HG03520 (cell line): ENCODE data around the gene TTN.
"Not testable (repeated sequence)": the region's sequence is repeated elsewhere in the genome, so short reads cannot be mapped to it uniquely, and the experiment has no call there.

Experiments used
- ATAC-seq: cut with Tn5 transposase; IDR thresholded peaks from one replicate; pipeline ENCODE4 v1.9.1; 2021; ENCODE audit warnings: mild to moderate bottlenecking, moderate library complexity; ENCODE audit not compliant: unreplicated experiment

Gene TTN

DNA sequence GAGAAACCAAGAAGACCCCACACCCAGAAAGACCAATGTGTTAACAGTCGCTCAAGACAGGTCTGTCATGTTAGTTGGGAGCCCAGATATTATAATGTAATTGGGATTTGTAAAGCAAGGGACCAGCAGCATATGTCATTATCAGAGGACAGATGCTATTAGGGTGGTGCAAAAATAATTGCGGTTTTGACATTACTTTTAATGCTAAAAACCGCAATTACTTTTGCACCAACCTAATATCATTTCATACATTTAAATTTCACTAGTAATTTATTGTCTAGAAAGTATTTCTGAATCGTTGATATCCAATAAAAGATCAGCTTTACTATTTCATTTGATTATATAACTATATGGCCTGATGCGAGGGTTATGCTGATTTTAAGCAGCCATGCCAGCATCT is 131.2 kb downstream of the TTN start:
- no peak for ATAC-seq

DNA sequence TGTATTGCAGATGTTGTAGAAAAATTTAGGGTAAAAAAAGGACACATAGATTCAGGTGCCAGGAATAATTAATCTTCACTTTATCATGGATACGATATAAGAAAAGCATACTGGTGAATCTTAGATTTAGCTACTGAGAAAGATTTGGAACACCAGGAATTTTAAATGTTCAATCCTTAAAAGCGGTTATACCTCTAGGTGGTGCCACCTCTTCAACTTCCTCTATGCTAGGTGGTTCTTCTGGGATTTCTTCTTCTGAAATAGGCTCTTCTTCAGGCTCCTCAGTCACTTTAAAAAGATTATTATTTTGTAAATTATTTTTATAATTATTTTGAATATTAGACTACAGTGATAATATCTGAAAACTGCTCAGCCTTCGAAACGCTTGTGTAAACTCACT is 133.1 kb downstream of the TTN start:
- ATAC-seq = no peak

- no peak for ATAC-seq
These were observed 140.8 kb downstream of the TTN start for GRCh38 chr2:178666458-178666857.

DNA sequence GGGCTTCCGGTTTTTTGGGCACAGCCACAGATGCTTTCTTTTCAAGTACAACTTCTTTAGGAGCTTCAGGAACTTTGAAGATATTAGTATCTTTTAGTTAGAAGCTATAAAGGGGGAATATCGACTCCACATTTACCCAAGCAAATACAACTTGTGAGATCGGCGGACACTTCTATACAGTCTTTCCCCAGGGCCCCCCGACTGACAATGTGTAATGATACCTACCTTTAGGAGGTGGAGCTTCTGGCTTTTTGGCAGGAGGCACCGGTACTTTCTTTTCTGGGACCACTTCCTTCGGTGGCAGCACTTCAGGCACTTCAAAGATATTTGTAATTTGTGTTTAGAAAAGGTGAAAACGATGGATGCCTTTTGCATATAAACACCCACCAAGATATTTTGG is 148.7 kb downstream of the TTN start:
- ATAC-seq = not testable (repeated sequence)

GRCh38 chr2:178650554-178650953 is 156.7 kb downstream of the TTN start:
- ATAC-seq = no peak

DNA sequence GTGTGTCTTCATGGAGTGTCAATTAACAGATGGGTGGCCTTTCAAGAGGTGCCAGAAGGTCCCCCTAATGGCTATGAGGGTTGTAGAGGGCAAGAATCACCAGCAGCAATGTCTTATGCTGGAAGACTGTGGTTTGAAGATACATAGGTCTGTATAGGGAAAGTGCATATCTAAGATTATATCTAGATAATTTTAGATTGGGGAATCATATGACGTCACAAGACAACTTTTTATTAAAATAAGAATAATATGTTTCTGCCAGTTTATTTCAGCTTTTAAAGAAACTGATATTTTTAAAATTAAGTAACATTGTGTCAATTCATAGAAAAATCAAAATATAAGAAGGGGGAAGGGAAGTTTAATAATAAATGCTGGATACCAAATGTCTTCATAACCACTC is 162.3 kb downstream of the TTN start:
- ATAC-seq = no peak

DNA sequence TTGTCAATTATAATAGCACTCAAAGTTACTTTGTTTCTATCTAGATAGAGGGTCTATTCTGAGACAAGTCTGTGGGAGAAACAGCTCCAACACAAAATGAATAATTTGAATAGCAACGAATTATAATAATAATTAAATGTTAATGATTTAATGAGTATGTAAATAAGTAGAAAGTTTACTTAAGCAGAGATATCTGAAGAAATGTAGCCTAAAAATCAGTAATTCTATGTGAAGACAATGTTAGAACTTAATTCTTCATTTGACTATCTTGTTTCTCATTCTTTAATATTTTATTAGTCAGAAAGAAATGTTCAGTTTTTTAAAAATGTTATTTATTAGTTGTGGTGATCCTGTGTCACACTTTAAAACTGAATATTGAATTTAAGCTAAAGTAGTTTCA is 165.7 kb downstream of the TTN start:
- no peak for ATAC-seq

- no peak for ATAC-seq
These were observed 171.3 kb downstream of the TTN start for GRCh38 chr2:178635897-178636296.

DNA sequence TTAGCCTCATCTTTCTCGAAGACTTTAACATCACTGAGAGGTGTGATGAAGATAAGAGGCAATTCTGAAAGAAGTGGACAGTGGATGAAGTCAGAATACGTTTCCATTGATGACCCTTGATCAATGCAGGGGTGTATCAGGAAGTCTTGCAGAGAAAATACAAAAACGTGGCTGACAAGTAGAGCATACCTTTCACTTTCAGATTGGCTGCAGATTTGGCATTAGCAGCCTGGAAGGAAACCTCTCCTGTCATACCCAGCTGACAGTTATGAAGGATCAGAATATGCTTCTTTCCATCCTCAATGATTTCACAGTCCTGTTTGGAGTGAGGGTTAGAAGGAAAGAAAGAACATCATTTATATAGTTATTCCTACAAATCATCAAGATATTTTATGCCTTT is 174.5 kb downstream of the TTN start:
- no peak for ATAC-seq

- ATAC-seq = no peak
These were observed 176.6 kb downstream of the TTN start for GRCh38 chr2:178630581-178630980.

- ATAC-seq = no peak
These were observed 177.8 kb downstream of the TTN start for GRCh38 chr2:178629463-178629862.

DNA sequence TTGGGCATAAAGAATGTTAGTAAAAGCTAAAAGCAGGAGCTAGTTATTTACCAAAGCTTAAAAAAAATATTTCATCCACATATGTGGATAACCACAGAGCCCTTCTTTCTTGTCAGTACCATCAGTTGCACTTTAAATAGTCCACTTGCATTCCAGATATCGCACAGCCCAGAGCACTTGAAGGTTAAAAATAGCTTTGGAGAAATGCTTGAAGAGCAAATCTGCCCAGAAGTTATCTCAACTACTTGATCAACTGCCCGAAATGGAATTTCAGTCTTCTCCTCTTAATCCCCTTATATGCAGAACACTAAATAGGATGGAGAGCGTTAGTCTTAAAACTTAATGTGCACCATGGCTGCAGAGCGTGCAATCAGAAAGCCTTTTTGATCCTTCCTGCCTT is 178.6 kb downstream of the TTN start:
- no peak for ATAC-seq

DNA sequence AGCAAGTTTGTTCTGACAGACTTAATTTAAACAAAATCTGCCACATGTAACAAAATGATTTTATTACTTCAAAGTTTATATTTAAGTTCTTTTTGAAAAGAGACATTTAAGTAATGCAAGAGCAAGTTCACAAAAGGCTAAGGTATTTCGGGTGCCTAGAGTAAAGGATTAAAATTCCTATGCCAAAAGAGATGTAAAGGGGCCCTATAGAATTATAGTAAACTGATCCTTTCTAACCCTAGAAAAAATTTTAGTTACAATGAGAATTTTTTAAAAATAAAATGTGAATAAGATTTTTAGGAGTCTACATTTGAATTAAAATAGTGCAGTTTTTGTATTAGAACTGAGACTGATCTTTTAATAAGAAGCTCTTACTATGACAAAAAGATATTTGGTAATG is 179.8 kb downstream of the TTN start:
- no peak for ATAC-seq

GRCh38 chr2:178615969-178616368 is 191.3 kb downstream of the TTN start:
- no peak for ATAC-seq

- ATAC-seq = no peak
These were observed 204.3 kb downstream of the TTN start for GRCh38 chr2:178602901-178603300.

- no peak for ATAC-seq
These were observed 214.6 kb downstream of the TTN start for GRCh38 chr2:178592655-178593054.

- no peak for ATAC-seq
These were observed 217.9 kb downstream of the TTN start for GRCh38 chr2:178589335-178589734.

- no peak for ATAC-seq
These were observed 222.6 kb downstream of the TTN start for GRCh38 chr2:178584666-178585065.

- no peak for ATAC-seq
These were observed 228.2 kb downstream of the TTN start for GRCh38 chr2:178579006-178579405.

DNA sequence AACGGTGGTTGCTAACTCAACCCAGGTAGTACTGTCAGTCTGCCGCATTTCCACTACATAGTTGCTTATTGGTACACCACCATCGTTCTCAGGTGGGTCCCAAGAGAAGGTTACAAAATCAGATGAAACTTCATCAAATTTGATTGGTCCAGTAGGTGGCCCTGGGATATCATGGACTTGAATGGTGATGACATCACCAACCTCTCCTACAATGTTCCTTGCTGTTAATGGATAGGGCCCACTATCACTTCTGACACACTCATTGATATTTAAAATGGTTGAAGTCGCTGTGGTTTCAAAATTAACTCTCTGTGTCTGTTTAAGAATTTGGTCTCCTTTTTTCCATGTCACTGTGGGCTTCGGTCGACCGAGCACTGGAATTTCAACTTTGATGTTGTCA is 232.4 kb downstream of the TTN start:
- no peak for ATAC-seq

GRCh38 chr2:178568227-178568626 is 239.0 kb downstream of the TTN start:
- no peak for ATAC-seq

DNA sequence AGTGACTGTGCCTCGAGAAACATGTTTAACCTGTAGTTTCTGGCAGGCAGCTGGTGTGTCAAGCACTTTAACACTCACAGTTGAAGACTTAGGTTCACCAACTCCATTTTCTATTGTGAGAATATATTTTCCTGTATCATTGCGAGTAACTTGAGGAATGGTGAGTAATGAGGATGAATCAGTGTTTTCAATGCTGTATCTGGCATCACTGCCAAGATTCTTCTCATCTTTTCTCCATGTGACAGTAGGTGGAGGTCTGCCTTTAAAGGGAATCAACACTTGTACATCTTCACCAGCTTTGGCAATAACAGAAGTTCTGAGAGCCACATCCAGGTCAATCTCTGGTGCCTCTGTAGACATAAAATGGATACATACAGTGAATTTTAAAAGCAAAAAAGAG is 254.2 kb downstream of the TTN start:
- ATAC-seq = no peak

GRCh38 chr2:178550352-178550751 is 256.9 kb downstream of the TTN start:
- ATAC-seq = no peak

GRCh38 chr2:178542569-178542968 is 264.7 kb downstream of the TTN start:
- ATAC-seq = no peak
